Neuronal stem cell (in vitro differentiated cells): ENCODE measurements around the gene AVEN.

ENCODE experiments used
- DNase-seq: peaks from one replicate; pipeline ENCODE4 v3.0.0-alpha.2; 2013; ENCODE audit warnings: low spot score
- H2AFZ ChIP-seq: one replicate; pipeline ENCODE4 v1.6.1; 2013; ENCODE audit warnings: mild to moderate bottlenecking, low read length, inconsistent platforms
- H2AK5ac ChIP-seq: 2 replicates; pipeline ENCODE4 v1.6.1; 2013; ENCODE audit warnings: low read depth, mild to moderate bottlenecking, inconsistent platforms, low read length, moderate library complexity, mixed read lengths
- H2BK120ac ChIP-seq: 2 replicates; pipeline ENCODE4 v1.6.1; 2013; ENCODE audit warnings: low read depth, mild to moderate bottlenecking, inconsistent platforms, low read length, moderate library complexity, mixed read lengths
- H2BK12ac ChIP-seq: one replicate; pipeline ENCODE4 v1.6.1; 2013; ENCODE audit warnings: low read length, inconsistent platforms
- H2BK15ac ChIP-seq: 2 replicates; pipeline ENCODE4 v1.6.1; 2013; ENCODE audit warnings: mild to moderate bottlenecking, low read length, inconsistent platforms, mixed read lengths
- H2BK5ac ChIP-seq: one replicate; pipeline ENCODE4 v1.6.1; 2013; ENCODE audit warnings: inconsistent platforms, mild to moderate bottlenecking, low read length, moderate library complexity
- H3K14ac ChIP-seq: one replicate; pipeline ENCODE4 v1.6.1; 2013; ENCODE audit warnings: low read length, inconsistent platforms
- H3K18ac ChIP-seq: 2 replicates; pipeline ENCODE4 v1.6.1; 2013; ENCODE audit warnings: low read length, inconsistent platforms
- H3K23ac ChIP-seq: 2 replicates; pipeline ENCODE4 v1.6.1; 2013; ENCODE audit warnings: low read depth, mild to moderate bottlenecking, mixed read lengths, low read length, inconsistent platforms; ENCODE audit not compliant: poor library complexity
- H3K27ac ChIP-seq: replicated peaks from 3 replicates; pipeline ENCODE4 v1.5.1; 2013; ENCODE audit warnings: low read length, inconsistent platforms
- H3K27me3 ChIP-seq, 3 experiments: 2 replicates each; pipeline ENCODE4 v1.6.1; 2013; ENCODE audit warnings: low read length in 3 of 3, mild to moderate bottlenecking in 2 of 3, inconsistent platforms in 1 of 3, low read depth in 1 of 3, mixed read lengths in 1 of 3, moderate library complexity in 1 of 3; ENCODE audit not compliant: control insufficient read depth in 3 of 3, insufficient read depth in 3 of 3
- H3K36me3 ChIP-seq, 2 donors: replicated peaks in 1 of 2; 2 replicates each; pipeline ENCODE4 v1.6.1; 2013; ENCODE audit warnings: low read length in 2 of 2; ENCODE audit not compliant: control insufficient read depth in 2 of 2, insufficient read depth in 2 of 2
- H3K4ac ChIP-seq: 2 replicates; pipeline ENCODE4 v1.6.1; 2013; ENCODE audit warnings: inconsistent platforms, mild to moderate bottlenecking, low read length, moderate library complexity
- H3K4me1 ChIP-seq, 2 donors: 1 replicate in 1 of 2; 2 replicates in 1 of 2; pipeline ENCODE4 v1.6.1; 2013; ENCODE audit warnings: low read length in 2 of 2, low read depth in 1 of 2; ENCODE audit not compliant: control insufficient read depth in 2 of 2, insufficient read depth in 1 of 2
- H3K4me2 ChIP-seq: one replicate; pipeline ENCODE4 v1.6.1; 2013; ENCODE audit warnings: mild to moderate bottlenecking, low read length, inconsistent platforms; ENCODE audit not compliant: insufficient read depth, poor library complexity, severe bottlenecking
- H3K4me3 ChIP-seq, 2 donors: 2 replicates each; pipeline ENCODE4 v1.5.1; 2013; ENCODE audit warnings: low read length in 2 of 2, mild to moderate bottlenecking in 2 of 2, inconsistent platforms in 1 of 2, moderate library complexity in 1 of 2
- H3K79me1 ChIP-seq: one replicate; pipeline ENCODE4 v1.6.1; 2013; ENCODE audit warnings: low read depth, mild to moderate bottlenecking, inconsistent platforms, low read length, moderate library complexity
- H3K9ac ChIP-seq: one replicate; pipeline ENCODE4 v1.6.1; 2013; ENCODE audit warnings: mild to moderate bottlenecking, low read depth, low read length, inconsistent platforms; ENCODE audit not compliant: poor library complexity
- H3K9me3 ChIP-seq, 2 donors: replicated peaks in 1 of 2; 2 replicates each; pipeline versions ENCODE3 to v1.6.1; 2013; ENCODE audit warnings: low read length in 2 of 2, mild to moderate bottlenecking in 2 of 2, inconsistent platforms in 1 of 2, low read depth in 1 of 2, mixed read lengths in 1 of 2, moderate library complexity in 1 of 2; ENCODE audit not compliant: control insufficient read depth in 2 of 2, insufficient read depth in 1 of 2
- H4K8ac ChIP-seq: one replicate; pipeline ENCODE4 v1.6.1; 2013; ENCODE audit warnings: low read depth, mild to moderate bottlenecking, inconsistent platforms, low read length, moderate library complexity
- H4K91ac ChIP-seq: one replicate; pipeline ENCODE4 v1.6.1; 2013; ENCODE audit warnings: low read length, low read depth, mild to moderate bottlenecking, inconsistent platforms; ENCODE audit not compliant: poor library complexity
- WGBS, 2 donors: extraction: QIAGEN DNeasy Blood & Tissue Kit; methylation state at CpG; one replicate each; pipeline ENCODE4 v1.1.7; 2013; ENCODE audit warnings: missing lambda C conversion rate in 2 of 2, mixed read lengths in 1 of 2; ENCODE audit not compliant: insufficient read length in 2 of 2, insufficient replicate concordance in 1 of 2; ENCODE audit errors: extremely low coverage in 2 of 2; 5-methylcytosine and 5-hydroxymethylcytosine counted together

Gene AVEN

GRCh38 chr15:33860754-33861153 is 178.2 kb downstream of the AVEN start:
- H4K91ac ChIP-seq, result no peak overlapping the region
- H3K9ac ChIP-seq, result no peak overlapping the region
- H3K4ac ChIP-seq, result no peak overlapping the region
- no peak overlapping the region for H3K18ac ChIP-seq
- no peak for DNase-seq
- no peaks in the 10 kb centered on the region for H3K27me3 ChIP-seq
- peaks cover 0 to 8% of the 10 kb centered on the region in 2 donors for H3K36me3 ChIP-seq
- H3K4me2 ChIP-seq, result no peak overlapping the region
- H3K79me1 ChIP-seq, result no peaks in the 10 kb centered on the region
- no peak overlapping the region for H4K8ac ChIP-seq
- H2BK12ac ChIP-seq, result no peak overlapping the region
- H2BK15ac ChIP-seq, result no peak overlapping the region
- H2AFZ ChIP-seq, result no peak overlapping the region
- no peak overlapping the region for H3K27ac ChIP-seq
- no peak overlapping the region for H3K4me3 ChIP-seq
- H3K9me3 ChIP-seq, result no peaks in the 10 kb centered on the region
- H3K14ac ChIP-seq, result no peak overlapping the region
- H2AK5ac ChIP-seq, result no peak overlapping the region
- no peak overlapping the region for H2BK120ac ChIP-seq
- no peak overlapping the region for H2BK5ac ChIP-seq
- no CpG with 5 or more reads among the region's 3 CpGs for WGBS, 2 donors
- no peak overlapping the region for H3K23ac ChIP-seq
- H3K4me1 ChIP-seq, result no peaks in the 10 kb centered on the region

GRCh38 chr15:33859992-33860545 is 178.9 kb downstream of the AVEN start:
- no CpG with 5 or more reads among the region's 1 CpG for whole genome bisulfite sequencing, 2 donors
- Histone ChIP-seq H4K91ac (no peak overlapping the region), H2BK5ac (no peak overlapping the region), H2AFZ (no peak overlapping the region), H3K27ac (no peak overlapping the region), H2AK5ac (no peak overlapping the region), H3K23ac (no peak overlapping the region), H3K14ac (no peak overlapping the region), H3K9ac (no peak overlapping the region), H3K4me2 (no peak overlapping the region), H3K27me3 (no peaks in the 10 kb centered on the region), H3K18ac (no peak overlapping the region), H3K9me3 (no peaks in the 10 kb centered on the region), H3K4me1 (no peaks in the 10 kb centered on the region), H3K79me1 (no peaks in the 10 kb centered on the region), H3K4me3 (no peak overlapping the region), H3K36me3 (peaks cover 0 to 6% of the 10 kb centered on the region in 2 donors), H2BK12ac (no peak overlapping the region), H2BK15ac (no peak overlapping the region), H2BK120ac (no peak overlapping the region), H4K8ac (no peak overlapping the region), H3K4ac (no peak overlapping the region)
- DNase-seq, result no peak

GRCh38 chr15:33858836-33859235 is 180.2 kb downstream of the AVEN start:
- no peak overlapping the region for H2BK12ac ChIP-seq
- H2BK15ac ChIP-seq, result no peak overlapping the region
- no CpG with 5 or more reads among the region's 6 CpGs for WGBS, 2 donors
- no peak overlapping the region for H4K8ac ChIP-seq
- H3K4me3 ChIP-seq, result no peak overlapping the region
- H3K4ac ChIP-seq, result no peak overlapping the region
- no peak overlapping the region for H2AFZ ChIP-seq
- no peak overlapping the region for H2BK5ac ChIP-seq
- no peak overlapping the region for H3K4me2 ChIP-seq
- peaks cover 0 to 4% of the 10 kb centered on the region in 2 donors for H3K36me3 ChIP-seq
- no peaks in the 10 kb centered on the region for H3K27me3 ChIP-seq
- no peak for DNase-seq
- H3K14ac ChIP-seq, result no peak overlapping the region
- no peaks in the 10 kb centered on the region for H3K79me1 ChIP-seq
- no peak overlapping the region for H2AK5ac ChIP-seq
- no peak overlapping the region for H3K23ac ChIP-seq
- H4K91ac ChIP-seq, result no peak overlapping the region
- no peaks in the 10 kb centered on the region for H3K4me1 ChIP-seq
- no peak overlapping the region for H3K9ac ChIP-seq
- no peak overlapping the region for H2BK120ac ChIP-seq
- H3K9me3 ChIP-seq, result no peaks in the 10 kb centered on the region
- H3K27ac ChIP-seq, result no peak overlapping the region
- H3K18ac ChIP-seq, result no peak overlapping the region

- H4K8ac ChIP-seq, result no peak overlapping the region
- no peak overlapping the region for H2AK5ac ChIP-seq
- H3K4me2 ChIP-seq, result no peak overlapping the region
- H3K23ac ChIP-seq, result no peak overlapping the region
- H2AFZ ChIP-seq, result no peak overlapping the region
- peaks cover 0 to 4% of the 10 kb centered on the region in 2 donors for H3K36me3 ChIP-seq
- H3K14ac ChIP-seq, result no peak overlapping the region
- no peak overlapping the region for H4K91ac ChIP-seq
- H3K4me1 ChIP-seq, result no peaks in the 10 kb centered on the region
- H3K27me3 ChIP-seq, result no peaks in the 10 kb centered on the region
- no peak overlapping the region for H2BK120ac ChIP-seq
- H3K9me3 ChIP-seq, result no peaks in the 10 kb centered on the region
- no peak for DNase-seq
- no peak overlapping the region for H3K27ac ChIP-seq
- no peak overlapping the region for H2BK15ac ChIP-seq
- H2BK12ac ChIP-seq, result no peak overlapping the region
- H3K79me1 ChIP-seq, result no peaks in the 10 kb centered on the region
- H3K9ac ChIP-seq, result no peak overlapping the region
- H3K18ac ChIP-seq, result no peak overlapping the region
- no peak overlapping the region for H2BK5ac ChIP-seq
- H3K4ac ChIP-seq, result no peak overlapping the region
- H3K4me3 ChIP-seq, result no peak overlapping the region
- no CpG with 5 or more reads among the region's 13 CpGs for WGBS, 2 donors
Measured at GRCh38 chr15:33857726-33858125, 181.3 kb downstream of the AVEN start.
